Endothelial cell of umbilical vein (primary cell): ENCODE results near the gene EIF1B. TPM values are rescaled to one million over a fixed set of nuclear protein-coding genes. Genes with fewer than 3 reads are reported as not detected.

Source experiments
- BruUV-seq: library from RNA; stranded (reverse); fragments of 400-500 nt; replicated peaks from 2 replicates; lab custom pipeline; 2021; lab: Mats Ljungman, UMichigan
- CTCF ChIA-PET: fragments of 300-600, 350-600 bp; sonication (Branson Sonifier 250); formaldehyde crosslinking; loops from one replicate; lab custom pipeline; 2021; ENCODE audit warnings: antibody characterized with exemption, inconsistent platforms; lab: Charles Lee
- POLR2A ChIA-PET: fragments of 300-600, 350-600 bp; sonication (Branson Sonifier 250); formaldehyde crosslinking; loops from one replicate; lab custom pipeline; 2021; ENCODE audit warnings: antibody characterized with exemption, inconsistent platforms; lab: Charles Lee
- DNase-seq: peaks from one replicate; pipeline ENCODE4 v3.0.0-alpha.2; 2011; ENCODE audit warnings: low read depth, low spot score
- FAIRE-seq: peaks from 2 replicates; lab custom pipeline; 2011; peaks lifted over from hg19 to GRCh38; lab: Jason Lieb, UNC
- H2AFZ ChIP-seq: 2 replicates; pipeline ENCODE4 v1.6.0; 2012; ENCODE audit warnings: low read depth, low read length, control low read depth, inconsistent platforms
- H3K27ac ChIP-seq: 2 replicates; pipeline ENCODE4 v1.5.1; 2011; ENCODE audit warnings: low read depth, mild to moderate bottlenecking, control low read depth, low read length, moderate library complexity; ENCODE audit not compliant: insufficient read depth
- H3K27me3 ChIP-seq, 2 experiments: 2 replicates each; pipeline versions ENCODE4 v1.6.0 to v1.6.1; 2011; ENCODE audit warnings: low read length in 2 of 2, mixed read lengths in 1 of 2; ENCODE audit not compliant: control insufficient read depth in 2 of 2, insufficient read depth in 2 of 2
- H3K36me3 ChIP-seq, 2 experiments: 2 replicates in 1 of 2; 3 replicates in 1 of 2; pipeline ENCODE4 v1.5.1; 2011; ENCODE audit warnings: low read length in 2 of 2, mild to moderate bottlenecking in 1 of 2, moderate library complexity in 1 of 2; ENCODE audit not compliant: control insufficient read depth in 2 of 2, insufficient read depth in 2 of 2; ENCODE audit errors: extremely low read depth in 1 of 2
- H3K4me1 ChIP-seq: 3 replicates; pipeline ENCODE4 v1.5.1; 2011; ENCODE audit warnings: mild to moderate bottlenecking, low read length; ENCODE audit not compliant: control insufficient read depth, insufficient read depth; ENCODE audit errors: extremely low read depth
- H3K4me2 ChIP-seq: 2 replicates; pipeline ENCODE4 v1.6.1; 2011; ENCODE audit warnings: low read length, control low read depth, mixed read lengths; ENCODE audit not compliant: insufficient read depth
- H3K4me3 ChIP-seq, 3 experiments: fragments of 200-600 bp in 1 of 3; sonication (generic), shearing (Covaris generic) in 1 of 3; replicated peaks in 1 of 3; 2 replicates each; pipeline ENCODE4 v1.5.1; 2011 to 2016; ENCODE audit warnings: control low read depth in 3 of 3, low read length in 3 of 3, mild to moderate bottlenecking in 2 of 3, inconsistent platforms in 1 of 3, low read depth in 1 of 3, moderate library complexity in 1 of 3; ENCODE audit not compliant: insufficient read depth in 1 of 3
- H3K79me2 ChIP-seq: 2 replicates; pipeline ENCODE4 v1.6.0; 2012; ENCODE audit warnings: low read length, inconsistent platforms; ENCODE audit not compliant: control insufficient read depth, insufficient read depth
- H3K9ac ChIP-seq: replicated peaks from 2 replicates; pipeline ENCODE3; 2011; ENCODE audit warnings: low read length, control low read depth; ENCODE audit not compliant: insufficient read depth; ENCODE audit errors: extremely low read depth
- H3K9me1 ChIP-seq: replicated peaks from 3 replicates; pipeline ENCODE4 v1.6.0; 2011; ENCODE audit warnings: mild to moderate bottlenecking, low read length; ENCODE audit not compliant: control insufficient read depth, insufficient read depth; ENCODE audit errors: extremely low read depth
- H3K9me3 ChIP-seq: replicated peaks from 2 replicates; pipeline ENCODE4 v1.5.1; 2012; ENCODE audit warnings: low read length, inconsistent platforms; ENCODE audit not compliant: control insufficient read depth, insufficient read depth
- H4K20me1 ChIP-seq: replicated peaks from 2 replicates; pipeline ENCODE3; 2011; ENCODE audit warnings: mild to moderate bottlenecking, low read length; ENCODE audit not compliant: control insufficient read depth, insufficient read depth; ENCODE audit errors: extremely low read depth
- CTCF ChIP-seq, 2 donors: IDR thresholded peaks; 1 replicate in 1 of 2; 2 replicates in 1 of 2; pipeline ENCODE4 v1.5.1; 2011; ENCODE audit warnings: low read length in 2 of 2, mild to moderate bottlenecking in 2 of 2, moderate library complexity in 2 of 2, control low read depth in 1 of 2, inconsistent platforms in 1 of 2, low read depth in 1 of 2; ENCODE audit not compliant: insufficient read depth in 1 of 2; ENCODE audit errors: extremely low read depth in 1 of 2
- EZH2 ChIP-seq: IDR thresholded peaks from 2 replicates; pipeline ENCODE4 v1.6.1; 2012; ENCODE audit warnings: borderline replicate concordance, low read depth, mild to moderate bottlenecking, moderate library complexity, low read length, inconsistent platforms; ENCODE audit not compliant: severe bottlenecking
- FOS ChIP-seq: IDR thresholded peaks from 2 replicates; pipeline ENCODE4 v1.6.1; 2011; ENCODE audit warnings: mild to moderate bottlenecking, low read length, moderate library complexity, borderline replicate concordance; ENCODE audit not compliant: insufficient read depth
- GATA2 ChIP-seq: IDR thresholded peaks from 2 replicates; pipeline ENCODE4 v1.7.0; 2011; ENCODE audit warnings: low read depth, mild to moderate bottlenecking, moderate library complexity, mixed read lengths, low read length; ENCODE audit not compliant: insufficient read length, insufficient read depth
- JUN ChIP-seq: IDR thresholded peaks from 2 replicates; pipeline ENCODE4 v1.6.1; 2011; ENCODE audit warnings: borderline replicate concordance, low read depth; ENCODE audit not compliant: insufficient read length, insufficient read depth
- MAX ChIP-seq: IDR thresholded peaks from 2 replicates; pipeline ENCODE4 v1.6.1; 2011; ENCODE audit not compliant: insufficient read depth, insufficient read length
- MYC ChIP-seq: IDR thresholded peaks from one replicate; pipeline ENCODE4 v1.6.1; 2011; ENCODE audit warnings: mild to moderate bottlenecking, low read depth, low read length
- POLR2A ChIP-seq: IDR thresholded peaks from 2 replicates; pipeline ENCODE4 v1.6.1; 2012; ENCODE audit warnings: low read depth, mild to moderate bottlenecking, control low read depth, low read length
- POLR2AphosphoS5 ChIP-seq: IDR thresholded peaks from 2 replicates; pipeline ENCODE4 v1.6.1; 2012; ENCODE audit warnings: low read depth, mild to moderate bottlenecking, control low read depth, low read length, moderate library complexity; ENCODE audit not compliant: insufficient read depth
- dilution Hi-C: fragments of 300-500 bp; cut with MboI; formaldehyde crosslinking; loops from one replicate; pipeline ENCODE4 v1.15.0; 2019; ENCODE audit warnings: low sequenced_read_pairs; ENCODE audit not compliant: extremely low pct_ligation_motif_present
- intact Hi-C: fragments of 100-400 bp; cut with micrococcal nuclease; formaldehyde crosslinking; loops from one replicate; pipeline ENCODE4 v1.10.0; 2022
- polyA plus RNA-seq, 4 experiments: library from polyadenylated mRNA; depleted of rRNA in 3 of 4; stranded (reverse) in 3 of 4; unstranded in 1 of 4; fragments of >200 nt; gene quantifications; 2 replicates each; pipeline versions ENCODE4 v1.2.1 to v1.2.3, GENCODE V29; 2011 to 2012; ENCODE audit warnings: missing spikeins in 1 of 4
- total RNA-seq: library from RNA; stranded (reverse); gene quantifications from 2 replicates; pipeline ENCODE4 v1.2.3, GENCODE V29; 2021

EIF1B gene
- total and polyA plus RNA-seq, 2 donors (not counting 3 experiments of a cell fraction or from before 2014, with no cell fraction given) = 17.8 to 46.0 TPM

- Histone ChIP-seq H3K4me2 (no peak overlapping the region), H4K20me1 (no peaks in the 10 kb centered on the region), H3K27me3 (peaks cover 0 to 3% of the 10 kb centered on the region in 2 experiments), H2AFZ (no peak overlapping the region), H3K4me1 (no peaks in the 10 kb centered on the region), H3K4me3 (no peak overlapping the region), H3K27ac (no peak overlapping the region), H3K79me2 (no peaks in the 10 kb centered on the region), H3K9me3 (no peaks in the 10 kb centered on the region), H3K9me1 (no peaks in the 10 kb centered on the region), H3K36me3 (no peaks in the 10 kb centered on the region), H3K9ac (no peak overlapping the region)
- DNase-seq (no peak), FAIRE-seq (no peak)
- TF ChIP-seq CTCF (IDR thresholded peaks at IDR 0.05; ENCODE audit: extremely low read depth in 1 of 2, insufficient read depth in 1 of 2, low read depth in 1 of 2, low read length in 2 of 2) = no peak
- no peak for TF ChIP-seq MYC
- no peak for TF ChIP-seq EZH2
- TF ChIP-seq FOS = no peak
- no peak for TF ChIP-seq GATA2
- no peak for TF ChIP-seq POLR2AphosphoS5
- no peak for TF ChIP-seq JUN
- no peak for TF ChIP-seq POLR2A
- TF ChIP-seq MAX = no peak
- intact Hi-C loops = no loop called here
- dilution Hi-C loops = no loop called here
- ChIA-PET CTCF (no interaction called here), POLR2A (no interaction called here)
- BruUV-seq = no TSS peak
Observed at GRCh38 chr3:40337136-40338108, 27.9 kb downstream of the EIF1B start.
